Thyroid gland (tissue), 4 donors: ENCODE results near the gene KRT9.

ENCODE experiments used
- CTCF ChIP-seq, 6 experiments: fragments of 200-600 bp in 3 of 6; fragments of 450-650 bp in 3 of 6; sonication (generic) in 3 of 6; IDR thresholded peaks; one replicate each; pipeline ENCODE4 v1.5.1; 2016 to 2019; ENCODE audit warnings: antibody characterized with exemption in 6 of 6, mild to moderate bottlenecking in 2 of 6, inconsistent platforms in 1 of 6, moderate library complexity in 1 of 6
- POLR2A ChIP-seq, 2 donors: fragments of 450-650 bp; IDR thresholded peaks; one replicate each; pipeline ENCODE4 v1.6.1; 2017; ENCODE audit warnings: antibody characterized with exemption in 2 of 2, mild to moderate bottlenecking in 2 of 2, moderate library complexity in 1 of 2

GRCh38 chr17:41547378-41547841, 24.4 kb downstream of the KRT9 start:
- no peak for TF ChIP-seq CTCF (IDR thresholded peaks at IDR 0.05)
- no peak for TF ChIP-seq POLR2A (IDR thresholded peaks at IDR 0.05)
